ENCODE results near the gene CEP128.

The CEP128 gene

DNA sequence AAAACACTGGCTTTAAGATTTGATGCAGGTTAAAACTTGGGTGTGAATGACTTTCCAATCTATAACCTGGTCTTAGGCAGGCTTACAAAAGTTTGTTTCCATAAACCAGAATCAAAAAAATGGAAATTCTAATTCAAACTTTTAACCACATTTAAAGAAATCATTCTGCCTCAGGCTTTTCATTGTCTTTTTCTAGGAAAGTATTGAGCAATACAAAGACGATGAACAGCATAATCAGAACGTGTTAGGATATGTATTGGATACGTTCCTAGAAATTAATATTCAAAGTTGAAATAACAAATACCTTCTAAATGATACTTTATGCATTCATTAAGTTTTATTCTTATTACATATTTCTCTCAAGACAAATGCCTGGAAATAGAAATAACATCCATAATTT lies 172.9 kb downstream of the CEP128 start:
- DNase-seq: no peak

DNA sequence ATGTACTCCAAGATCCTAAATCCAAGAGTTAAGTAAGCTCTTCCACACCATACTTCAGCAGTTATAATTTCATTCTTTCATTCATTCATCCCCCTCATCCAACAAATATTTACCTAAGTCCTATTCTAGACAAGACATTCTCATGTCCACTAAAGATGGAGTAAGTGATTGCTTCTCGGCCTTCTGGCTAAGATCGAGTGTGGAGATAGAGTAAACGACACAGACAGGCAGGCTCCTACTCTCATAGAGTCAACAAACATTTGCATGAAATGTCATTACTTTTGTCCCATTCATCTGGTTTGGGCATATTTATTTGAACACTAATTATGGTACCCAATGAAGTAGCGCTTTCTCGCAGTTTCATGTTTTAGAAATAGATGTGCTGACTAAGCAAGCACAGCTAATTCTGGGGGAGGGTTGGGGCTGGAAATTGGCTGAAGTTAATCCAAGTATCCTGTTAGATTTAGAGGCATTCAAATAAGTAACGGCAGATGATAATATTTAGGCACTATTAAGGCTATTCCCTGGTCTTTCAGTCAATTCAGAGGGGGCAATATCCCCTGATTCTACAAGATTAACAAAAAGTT lies 176.5 kb downstream of the CEP128 start:
- DNase-seq: no peak

DNA sequence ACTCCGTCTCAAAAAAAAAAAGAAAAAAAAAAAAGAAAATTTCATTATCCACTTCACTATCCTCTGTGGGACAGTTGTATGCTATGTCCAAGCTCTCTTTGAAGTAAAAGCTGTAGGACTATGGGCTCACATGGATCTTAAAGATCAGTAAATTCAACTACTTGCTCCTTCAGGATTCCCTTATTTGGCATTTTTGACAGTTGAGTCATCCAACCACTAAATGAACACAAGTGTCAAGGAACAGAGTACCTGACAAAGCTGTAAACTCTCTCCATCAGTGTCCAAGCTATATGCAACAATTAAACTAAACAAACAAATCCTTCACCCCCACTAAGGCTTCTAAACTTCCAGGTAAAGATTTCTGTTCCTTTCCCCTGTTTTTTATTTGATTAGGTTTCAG lies 177.0 kb downstream of the CEP128 start:
- DNase-seq: no peak

DNA sequence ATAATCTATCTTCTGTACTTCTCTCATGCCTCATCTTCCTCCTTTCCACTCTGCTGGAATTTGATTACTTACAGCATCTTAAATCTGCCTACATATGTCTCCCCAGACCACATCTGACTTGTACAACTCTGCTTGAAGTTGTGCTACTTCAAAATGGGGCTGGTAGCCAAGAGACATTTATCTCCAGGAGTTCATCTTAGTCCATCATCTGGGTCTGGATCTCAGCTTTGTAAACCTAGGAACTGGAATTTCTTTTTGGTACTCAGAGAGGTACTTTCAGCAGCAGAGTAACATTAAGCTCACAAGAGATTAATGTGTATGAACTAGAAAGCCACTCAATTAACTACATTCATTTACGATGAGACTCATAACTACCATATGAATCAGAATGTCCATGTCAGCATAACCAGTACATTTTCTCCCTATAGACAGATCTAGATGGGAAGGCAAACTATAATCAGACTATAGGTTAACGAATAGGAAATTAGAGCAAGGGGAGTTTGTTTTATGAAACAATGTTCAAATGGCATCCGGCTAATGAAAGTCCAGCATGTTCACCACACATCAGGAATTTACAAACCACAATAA lies 178.8 kb downstream of the CEP128 start:
- DNase-seq: no peak

DNA sequence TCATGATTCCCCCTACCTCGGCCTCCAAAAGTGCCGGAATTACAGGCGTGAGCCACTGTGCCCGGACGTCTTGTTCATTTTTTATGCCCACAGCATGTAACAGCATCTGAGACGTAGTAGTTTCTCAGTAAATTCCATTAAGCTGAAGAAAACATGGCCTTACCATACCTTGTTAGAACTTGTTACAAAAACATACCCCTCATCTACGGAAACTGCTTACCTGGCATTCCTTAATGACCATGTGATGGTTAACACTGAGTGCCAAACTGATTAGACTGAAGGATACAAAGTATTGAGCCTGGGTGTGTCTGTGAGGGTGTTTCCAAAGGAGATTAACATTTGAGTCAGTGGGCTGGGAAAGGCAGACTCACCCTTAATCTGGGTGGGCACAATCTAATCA lies 186.8 kb downstream of the CEP128 start:
- DNase-seq: no peak

DNA sequence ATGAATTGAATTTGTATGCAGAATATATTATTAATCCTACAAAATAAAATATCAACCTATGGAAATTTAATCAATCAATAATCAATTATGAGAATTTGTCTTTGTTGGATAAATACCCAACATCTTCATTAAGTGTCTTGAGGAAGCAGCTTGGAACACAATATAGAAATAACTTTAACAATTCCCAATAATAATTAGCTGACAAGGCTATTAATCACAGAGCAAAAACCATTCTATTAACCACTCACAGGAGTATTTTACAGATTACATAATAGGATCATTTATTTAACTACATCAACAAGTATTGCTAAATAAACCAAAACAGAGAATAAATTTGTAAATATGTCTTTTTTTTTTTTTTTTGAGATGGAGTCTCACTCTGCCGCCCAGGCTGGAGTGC lies 190.3 kb downstream of the CEP128 start:
- DNase-seq: no peak

DNA sequence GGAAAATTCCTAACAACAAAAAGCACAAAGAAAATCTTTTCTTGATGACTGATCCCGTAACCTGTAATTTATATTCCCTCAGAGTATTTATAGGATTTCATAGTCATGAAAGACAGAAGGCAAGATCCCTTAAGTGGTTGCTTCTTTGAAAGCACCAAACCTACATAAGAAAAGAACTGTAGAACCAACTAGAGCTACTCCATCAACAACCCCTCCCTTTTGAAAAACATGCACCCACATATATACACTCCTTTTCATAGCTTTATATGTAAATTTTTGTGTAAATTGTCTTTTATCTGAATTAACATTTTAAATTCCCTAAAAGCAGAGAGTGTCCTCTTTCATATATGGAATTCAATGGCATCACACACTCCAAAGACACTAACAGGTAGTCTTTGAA lies 215.3 kb downstream of the CEP128 start:
- DNase-seq: no peak

DNA sequence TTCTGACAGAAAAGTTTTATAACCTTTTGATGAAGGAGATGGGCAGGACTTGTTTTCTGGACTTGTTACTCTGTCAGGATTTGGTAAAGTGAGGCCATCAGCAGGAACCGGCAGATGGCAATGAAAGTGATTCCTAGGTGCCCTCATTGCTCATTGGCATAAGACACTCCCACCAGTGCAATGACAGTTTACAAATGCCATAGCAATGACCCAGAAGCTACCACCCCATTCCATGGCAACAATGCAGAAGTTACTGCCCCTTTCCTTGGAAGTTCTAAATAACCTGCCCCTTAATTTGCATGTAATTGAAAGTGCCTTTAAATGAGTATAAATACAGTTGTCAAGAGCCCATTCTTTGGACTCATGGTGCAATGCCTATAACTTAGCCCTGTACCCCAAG lies 222.6 kb downstream of the CEP128 start:
- DNase-seq: no peak

DNA sequence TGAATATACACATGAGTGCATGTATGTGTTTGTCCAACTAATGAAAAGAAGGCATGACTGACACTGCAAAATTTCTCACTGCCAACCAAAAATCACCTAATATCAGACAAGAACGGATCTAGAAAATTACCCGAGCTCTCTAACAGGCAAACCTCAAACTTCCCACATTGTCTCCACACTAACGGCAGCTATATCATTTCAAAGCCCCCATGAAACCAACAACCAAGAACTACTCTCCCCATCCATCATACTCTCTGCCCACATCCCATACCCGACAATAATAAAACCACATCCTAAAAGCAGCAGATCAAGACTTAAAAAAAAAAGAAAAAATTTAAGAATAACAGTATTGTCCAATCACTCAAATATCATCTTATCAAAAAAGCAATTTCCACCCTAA lies 227.1 kb downstream of the CEP128 start:
- no peak for DNase-seq

DNA sequence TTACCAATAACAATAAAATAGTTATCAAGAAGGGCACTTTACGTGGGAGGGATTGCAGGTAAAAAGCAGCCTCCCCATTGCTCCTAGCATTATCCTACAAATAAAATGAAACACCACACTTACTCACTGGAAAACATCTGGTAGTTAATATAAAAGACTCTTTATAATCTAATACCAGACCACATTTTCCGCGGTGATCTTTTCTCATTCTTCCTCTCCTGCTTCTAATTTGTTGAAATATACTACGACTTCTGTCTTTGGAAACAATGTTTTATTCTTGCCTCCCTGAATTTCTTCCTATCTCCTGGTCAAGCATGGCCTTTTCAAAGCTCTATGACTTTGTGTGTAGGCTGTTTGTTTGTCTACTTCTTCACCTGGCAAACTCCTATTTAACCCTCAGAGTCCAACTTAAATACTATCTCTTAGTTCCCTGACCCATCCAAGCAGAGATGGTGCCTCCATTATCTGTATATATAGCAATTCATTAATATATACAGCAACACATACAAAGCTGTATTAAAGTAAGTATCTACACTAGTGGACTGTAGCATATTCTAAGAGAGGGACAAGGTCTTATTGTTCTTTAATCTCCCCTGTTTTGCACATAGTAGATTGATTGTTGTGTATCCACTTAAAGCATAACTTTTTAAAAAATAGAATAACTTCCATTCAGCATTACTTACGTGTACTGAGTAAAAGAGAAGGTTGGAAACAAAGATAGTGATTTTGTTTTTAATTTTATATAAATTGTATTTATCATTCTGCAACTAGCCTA lies 228.3 kb downstream of the CEP128 start:
- no peak for DNase-seq

DNA sequence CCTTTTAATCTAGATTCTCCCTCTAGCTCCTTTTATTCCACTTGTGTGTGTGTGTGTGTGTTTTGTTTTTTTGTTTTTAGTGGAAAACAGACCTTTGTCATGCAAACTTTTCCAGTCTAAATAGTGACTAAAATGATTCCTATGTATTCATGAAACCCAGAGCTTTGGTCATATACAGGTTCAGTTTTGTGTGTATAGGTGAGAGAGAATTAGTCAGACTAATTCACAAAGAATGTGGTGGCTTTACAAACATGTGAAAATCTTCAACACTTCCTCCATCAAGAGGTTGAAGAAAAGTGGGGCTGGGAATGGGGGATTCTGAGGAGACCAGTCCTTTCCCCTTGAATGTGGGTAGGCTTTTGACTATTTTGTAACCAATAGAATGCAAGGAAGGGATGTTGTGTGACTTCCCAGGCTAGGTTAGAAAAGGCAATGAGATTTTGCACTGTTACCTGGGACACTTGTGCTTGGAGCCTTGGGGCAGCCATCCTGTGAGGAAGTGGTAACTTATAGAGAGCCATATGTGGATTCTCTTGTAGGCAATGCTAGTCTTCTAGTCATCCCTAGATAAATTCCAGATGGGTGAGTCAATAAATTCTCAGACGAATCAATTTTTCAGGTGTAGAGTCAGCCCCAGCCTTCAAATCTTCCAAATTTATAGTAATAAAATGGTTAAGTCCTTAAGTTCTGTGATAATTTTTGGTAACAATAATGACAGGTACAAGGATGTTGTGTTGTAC lies 236.1 kb downstream of the CEP128 start:
- no peak for DNase-seq

DNA sequence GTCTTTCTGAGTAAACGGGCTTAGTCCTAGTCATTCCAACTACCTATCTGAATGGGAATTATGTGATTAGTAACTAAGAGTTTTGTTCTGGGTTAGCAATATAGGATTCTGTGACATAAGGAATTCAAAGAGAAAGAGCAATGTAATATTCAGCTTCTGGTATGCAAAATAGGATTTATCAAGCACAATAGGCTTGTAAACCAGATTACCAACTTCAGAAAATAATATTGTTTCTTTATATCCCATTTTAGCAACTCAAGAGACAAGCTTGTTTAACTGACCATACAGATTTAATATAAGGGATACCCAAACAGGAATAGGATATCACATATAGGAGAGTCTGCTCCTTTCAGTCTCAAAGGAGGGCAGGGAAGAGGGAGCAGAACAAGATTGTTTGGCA lies 240.9 kb downstream of the CEP128 start:
- no peak for DNase-seq

DNA sequence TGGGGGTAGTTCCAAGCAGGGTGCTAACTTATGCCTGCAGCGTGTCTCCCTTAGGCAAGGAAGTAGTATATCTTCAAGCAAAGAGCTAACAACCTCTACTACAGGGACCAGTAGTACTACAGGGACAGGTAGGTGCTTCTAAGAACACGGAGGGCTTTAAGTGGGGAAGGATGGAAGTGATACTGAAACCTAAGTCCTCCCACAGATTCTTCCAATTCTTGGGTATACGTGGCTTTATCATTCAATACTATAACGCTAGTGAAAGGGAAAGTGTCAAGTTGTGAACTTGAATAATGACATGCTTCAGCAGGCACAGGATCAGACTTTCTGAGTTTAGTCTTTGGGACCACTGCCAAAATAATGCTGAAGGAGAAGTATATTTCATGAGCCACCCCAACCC lies 241.7 kb downstream of the CEP128 start:
- DNase-seq: no peak

DNA sequence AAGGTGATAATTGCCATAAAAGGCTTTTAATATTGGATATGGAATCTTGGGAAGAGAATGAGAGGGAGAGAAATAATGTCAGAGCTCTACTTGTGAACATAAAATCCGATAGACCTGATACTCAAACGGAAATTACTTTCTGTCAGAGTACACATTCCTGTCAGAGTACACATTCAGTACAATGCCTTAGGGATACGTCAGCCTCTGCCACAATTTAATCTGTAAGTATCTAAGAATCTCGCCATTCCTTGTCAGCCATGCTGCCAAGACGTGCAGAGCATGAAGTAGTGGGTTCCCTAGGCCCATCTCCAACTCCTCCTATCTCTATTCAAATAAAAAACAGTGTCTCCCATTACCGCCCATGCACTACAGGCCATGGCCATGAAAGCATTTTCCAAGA lies 242.6 kb downstream of the CEP128 start:
- DNase-seq: no peak

DNA sequence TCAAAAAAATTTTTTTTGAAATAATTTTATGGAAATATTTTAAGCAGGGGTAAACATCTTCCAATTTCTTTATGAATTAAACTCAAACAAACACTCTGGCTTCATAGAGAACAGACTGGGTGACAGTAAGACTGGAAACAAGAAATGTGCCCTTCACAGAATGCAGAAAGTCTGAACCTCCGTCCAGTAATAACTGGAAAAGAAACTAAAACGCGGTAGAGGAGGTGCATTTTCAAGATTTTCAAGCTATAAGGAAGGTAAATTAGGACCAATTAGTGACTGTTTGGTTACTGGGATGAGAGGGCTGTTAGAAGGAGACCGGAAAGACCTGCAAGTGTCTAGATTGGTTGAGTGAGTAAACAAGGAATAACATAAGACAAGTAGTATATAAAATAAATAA lies 245.7 kb downstream of the CEP128 start:
- no peak for DNase-seq

DNA sequence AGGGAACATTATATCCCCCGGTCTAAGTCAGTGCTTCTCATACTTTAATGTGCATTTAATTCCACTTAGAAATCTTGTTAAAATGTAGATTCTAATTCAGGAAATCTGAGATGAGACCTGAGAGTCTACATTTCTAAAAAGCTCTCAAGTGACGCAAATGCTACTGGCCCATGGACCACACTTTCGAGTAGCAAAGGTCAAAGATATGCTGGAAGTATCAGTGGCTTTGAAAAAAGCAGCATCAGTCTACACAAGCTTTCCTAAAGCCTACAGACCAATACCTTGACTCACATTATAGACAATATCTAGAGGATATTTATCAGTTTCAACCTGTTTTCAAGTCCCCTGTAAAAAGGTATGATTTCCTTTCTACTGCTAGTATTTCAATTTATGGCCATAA lies 248.6 kb downstream of the CEP128 start:
- DNase-seq: no peak

DNA sequence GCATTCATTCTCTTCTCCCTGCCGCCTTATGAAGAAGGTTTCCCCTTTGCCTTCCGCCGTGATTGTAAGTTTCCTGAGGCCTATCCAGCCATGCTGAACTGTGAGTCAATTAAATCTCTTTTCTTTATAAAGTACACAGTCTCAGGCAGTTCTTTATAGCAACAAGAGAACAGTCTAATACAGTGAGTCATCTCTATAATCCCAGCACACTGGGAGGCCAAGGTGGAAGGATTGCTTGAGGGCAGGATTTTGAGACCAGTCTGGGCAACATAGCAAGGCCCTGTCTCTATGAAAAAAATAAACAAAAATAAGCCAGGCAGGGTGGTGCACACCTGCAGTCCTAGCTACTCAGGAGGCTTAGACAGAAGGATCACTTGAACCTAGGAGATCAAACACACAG lies 259.9 kb downstream of the CEP128 start:
- DNase-seq: no peak

DNA sequence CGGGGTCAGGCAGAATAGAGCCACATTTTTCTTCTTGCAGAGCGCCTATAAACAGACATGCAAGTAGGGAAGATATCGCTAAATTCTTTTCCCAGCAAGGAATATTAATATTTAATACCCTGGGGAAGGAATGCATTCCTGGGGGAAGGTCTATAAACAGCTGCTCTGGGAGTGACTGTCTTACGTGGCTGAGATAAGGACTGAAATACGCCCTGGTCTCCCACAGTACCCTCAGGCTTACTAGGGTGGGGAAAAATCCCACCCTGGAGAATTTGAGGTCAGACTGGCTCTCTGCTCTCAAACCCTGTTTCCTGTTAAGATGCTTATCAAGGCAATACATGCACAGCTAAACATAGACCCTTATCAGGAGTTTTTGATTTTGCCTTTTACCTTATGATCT lies 262.3 kb downstream of the CEP128 start:
- no peak for DNase-seq

DNA sequence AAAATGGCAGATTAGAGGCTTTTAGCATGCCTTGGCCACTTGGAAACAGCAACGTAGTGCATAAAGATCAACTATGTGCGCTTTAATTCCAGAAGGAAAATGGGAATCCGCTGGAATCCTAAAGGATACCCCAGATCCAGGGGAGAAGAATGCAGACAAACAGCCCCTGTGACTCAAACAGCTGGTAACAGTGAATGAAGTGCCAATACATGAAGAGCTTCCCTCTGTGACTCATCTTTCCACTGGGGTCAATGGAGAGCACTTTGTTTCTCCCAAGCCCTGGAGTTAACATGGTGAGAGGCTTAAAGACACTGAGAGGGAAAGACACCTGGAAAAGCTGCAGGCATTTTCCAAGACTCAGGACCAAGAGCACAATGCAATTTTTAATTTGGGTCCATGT lies 263.1 kb downstream of the CEP128 start:
- no peak for DNase-seq

DNA sequence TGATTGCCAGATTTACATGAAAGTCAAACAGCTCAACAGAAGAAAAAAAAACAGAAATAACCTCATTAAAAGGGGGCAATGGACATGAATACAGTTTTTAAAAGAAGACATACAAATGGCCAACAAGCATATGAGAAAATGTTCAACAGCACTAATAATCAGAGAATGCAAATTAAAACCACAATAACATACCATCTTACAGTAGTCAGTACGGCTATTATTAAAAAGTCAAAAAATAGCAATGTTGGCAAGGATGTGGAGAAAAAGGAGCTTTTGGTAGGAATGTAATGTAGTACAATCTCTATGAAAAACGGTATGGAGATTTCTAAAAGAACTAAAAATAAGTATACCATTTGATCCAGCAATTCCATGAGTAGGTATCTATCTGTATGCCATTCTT lies 272.1 kb downstream of the CEP128 start:
- no peak for DNase-seq

DNA sequence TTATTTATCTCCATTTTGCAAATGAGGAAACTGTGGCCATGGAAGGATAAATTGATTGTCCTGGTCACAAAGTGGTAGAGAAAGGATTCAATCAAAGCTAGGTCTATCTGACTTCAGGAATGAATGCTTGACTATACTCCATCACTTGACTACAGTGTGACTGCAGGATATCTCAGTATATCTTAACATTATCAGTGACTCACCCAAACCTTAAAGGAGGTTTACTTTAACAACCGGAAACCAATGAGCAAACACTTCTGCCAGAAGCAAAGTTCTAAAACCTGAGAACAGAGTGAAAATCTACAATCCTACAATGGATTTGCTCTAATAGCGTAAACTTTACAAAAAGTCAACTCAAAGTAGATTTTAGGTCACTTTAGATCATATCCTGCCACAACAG lies 277.0 kb downstream of the CEP128 start:
- DNase-seq: no peak

DNA sequence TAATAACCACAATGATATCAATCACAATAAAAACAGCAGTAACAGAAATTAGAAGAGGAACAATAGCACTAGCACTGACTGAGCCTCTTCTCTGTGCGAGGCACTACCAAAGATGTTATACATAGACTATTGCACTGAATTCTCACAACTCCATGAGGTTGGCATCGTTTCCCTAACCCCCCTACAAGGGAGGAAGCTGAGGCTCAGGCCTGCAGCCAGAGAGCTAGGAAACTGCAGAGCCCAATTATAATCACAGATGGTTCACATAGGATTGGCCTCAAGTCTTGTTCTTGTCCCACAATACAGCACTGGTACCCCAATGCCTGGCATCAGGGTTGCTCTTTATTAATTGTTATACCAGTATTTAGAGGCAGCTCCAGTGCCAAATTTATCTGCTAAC lies 278.0 kb downstream of the CEP128 start:
- DNase-seq: no peak

DNA sequence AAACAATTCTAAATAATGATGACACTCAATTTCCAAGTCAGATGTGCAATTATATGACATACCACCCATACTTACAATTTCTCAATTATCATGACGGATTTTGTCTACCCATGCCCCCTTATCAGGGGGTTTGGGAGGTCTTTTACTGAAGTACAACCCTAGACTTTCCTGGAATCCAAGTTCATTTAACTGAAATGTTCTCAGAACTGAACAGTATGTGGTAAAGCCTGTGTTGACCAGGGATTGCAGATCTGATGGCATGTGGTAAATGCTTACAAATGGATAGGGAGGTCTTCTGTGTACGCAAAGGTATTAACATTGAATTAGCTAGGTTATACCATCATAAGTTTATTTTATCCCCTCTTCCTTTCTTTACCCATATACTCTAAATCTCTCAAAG lies 281.8 kb downstream of the CEP128 start:
- DNase-seq: no peak

DNA sequence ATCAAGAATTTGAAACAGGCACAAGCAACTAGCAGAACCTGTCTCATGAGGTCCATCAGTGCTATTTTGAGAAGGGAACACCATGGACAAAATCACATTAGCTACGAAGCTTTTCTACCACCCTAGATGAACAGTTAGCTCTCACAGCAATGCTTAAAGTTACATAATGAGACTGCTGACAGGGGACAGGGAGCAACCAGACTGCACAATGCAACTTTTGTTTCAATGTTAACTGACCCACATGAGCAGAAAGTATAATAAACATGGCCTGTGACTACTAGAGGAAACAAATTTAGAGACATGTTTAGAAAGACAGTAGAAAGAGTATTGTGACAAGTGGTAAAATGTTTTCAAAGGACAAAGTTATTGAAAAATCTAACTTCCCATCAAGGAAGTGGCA lies 282.8 kb downstream of the CEP128 start:
- no peak for DNase-seq

Measured in suppressor macrophage treated with lipopolysaccharide for 4 hours (primary cell).